Right renal cortex interstitium (tissue), 3 donors: Measurements from ENCODE around the gene DDX27. TPM values are rescaled to one million over a fixed set of nuclear protein-coding genes. Genes with fewer than 3 reads are reported as not detected.

Experiments
- DNase-seq, 3 donors: peaks; one replicate each; pipeline ENCODE4 v3.0.0-alpha.2; 2013; ENCODE audit warnings: low read depth in 3 of 3, low spot score in 2 of 3
- polyA plus RNA-seq, 3 donors: library from polyadenylated mRNA; unstranded; fragments of 120-200 nt; gene quantifications; one replicate each; pipeline ENCODE4 v1.2.1, GENCODE V29; 2013; ENCODE audit not compliant: insufficient read length in 3 of 3

The DDX27 gene
- polyA plus RNA-seq, 3 donors, result 45.7 to 49.1 (median 45.7) TPM

GRCh38 chr20:49286689-49287551 lies 67.7 kb downstream of the DDX27 start:
- no peak for DNase-seq

GRCh38 chr20:49287555-49288249 lies 68.5 kb downstream of the DDX27 start:
- no peak for DNase-seq

DNA sequence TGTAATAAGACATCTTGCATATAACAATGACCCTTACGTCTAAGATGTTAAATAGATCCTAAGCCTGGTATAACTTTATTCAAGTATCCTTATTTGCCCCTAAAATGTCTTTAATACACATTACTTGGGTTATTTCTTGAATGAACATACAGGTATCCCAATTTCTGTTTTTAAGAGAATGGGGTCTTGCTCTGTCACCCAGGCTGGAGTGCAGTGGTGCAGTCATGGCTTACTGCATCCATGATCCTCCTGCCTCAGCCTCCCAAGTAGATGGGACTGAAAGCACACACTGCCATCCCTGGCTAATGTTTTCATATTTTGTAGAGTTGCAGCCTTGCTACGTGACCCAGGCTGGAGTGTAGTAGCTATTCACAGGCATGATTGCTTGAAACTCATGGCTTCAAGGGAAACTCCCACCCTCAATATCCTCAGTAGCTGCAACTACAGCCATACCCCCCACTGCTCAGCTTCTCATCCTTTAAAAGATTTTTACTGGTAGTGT lies 69.1 kb downstream of the DDX27 start:
- DNase-seq, result no peak

DNA sequence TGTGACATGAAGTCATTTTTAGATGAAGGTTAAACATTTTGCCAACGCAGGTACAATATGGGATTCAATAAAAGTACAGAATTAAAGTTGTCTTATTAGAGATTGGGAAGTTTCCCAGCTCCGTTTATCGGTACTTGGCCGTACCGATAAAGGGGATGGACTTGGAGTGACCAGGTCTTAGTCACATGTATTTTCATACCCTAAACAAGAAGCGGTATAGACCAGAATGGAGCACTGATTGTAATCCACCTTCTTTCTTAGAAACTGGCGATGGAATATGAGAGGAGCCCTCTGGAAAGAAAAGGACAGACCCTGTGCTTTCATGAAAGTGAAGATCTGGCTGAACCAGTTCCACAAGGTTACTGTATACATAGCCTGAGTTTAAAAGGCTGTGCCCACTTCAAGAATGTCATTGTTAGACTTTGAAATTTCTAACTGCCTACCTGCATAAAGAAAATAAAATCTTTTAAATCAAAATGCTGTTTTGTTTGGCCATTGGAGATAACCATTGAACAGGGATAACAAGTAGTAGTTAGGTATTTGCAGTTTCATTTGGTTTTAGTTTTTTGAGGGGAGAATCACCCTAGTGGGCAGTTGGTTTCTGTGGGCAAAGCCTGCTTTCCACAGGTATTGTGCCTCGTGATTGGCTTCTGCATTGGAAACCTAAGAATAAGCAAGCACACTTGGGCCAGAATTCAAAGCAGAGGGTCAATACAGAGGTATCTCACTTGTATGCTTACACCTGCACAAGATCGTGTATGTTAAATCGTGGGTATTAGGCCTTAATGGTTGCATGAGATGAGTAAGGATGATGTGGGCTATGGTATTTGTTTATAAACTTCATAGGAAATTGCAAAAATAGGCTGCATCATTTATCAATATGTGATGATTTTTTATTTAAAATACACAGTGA lies 69.8 kb downstream of the DDX27 start:
- no peak for DNase-seq

- DNase-seq, result no peak
Observed at GRCh38 chr20:49290608-49291191, 71.5 kb downstream of the DDX27 start.

DNA sequence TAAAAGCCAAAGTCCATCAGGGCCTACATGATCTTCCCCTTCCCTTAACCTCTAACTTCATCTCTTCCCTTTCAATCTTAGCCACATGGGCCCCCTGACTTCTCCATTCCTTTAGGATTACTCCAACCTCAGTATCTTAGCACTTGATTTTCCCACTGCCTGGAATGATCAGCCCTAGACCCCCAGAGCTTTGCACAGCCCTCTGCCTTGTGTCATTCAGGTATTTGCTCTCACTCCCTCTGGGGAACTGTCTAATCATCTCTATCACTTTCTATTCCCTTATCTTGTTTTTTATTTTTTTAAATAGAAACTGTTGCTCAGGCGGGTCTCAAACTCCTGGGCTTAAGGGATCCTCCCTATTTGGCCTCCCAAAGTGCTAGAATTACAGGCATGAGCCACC lies 72.0 kb downstream of the DDX27 start:
- DNase-seq, result no peak

- no peak for DNase-seq
Observed at GRCh38 chr20:49292010-49292409, 72.8 kb downstream of the DDX27 start.

- no peak for DNase-seq
Observed at GRCh38 chr20:49293122-49293521, 73.9 kb downstream of the DDX27 start.

Other genes with a start within 250 kb of the DDX27 start
- gene CSE1L, start 173.1 kb upstream of the DDX27 start, polyA plus RNA-seq, result 100 to 1,000 TPM; 114 to 122 (median 114) TPM
- gene STAU1, start 31.1 kb upstream of the DDX27 start, polyA plus RNA-seq, result 100 to 1,000 TPM; 112 to 127 (median 125) TPM
- 10 to 100 TPM; 14.7 to 17.2 (median 17.1) TPM for gene ZNFX1, start 58.6 kb downstream of the DDX27 start, polyA plus RNA-seq